HG03045 (cell line): ENCODE results near the gene TFF3.

ENCODE experiments used
- ATAC-seq: cut with Tn5 transposase; IDR thresholded peaks from one replicate; pipeline ENCODE4 v1.9.1; 2021; ENCODE audit warnings: mild to moderate bottlenecking, moderate library complexity; ENCODE audit not compliant: unreplicated experiment

TFF3 gene

GRCh38 chr21:42347601-42348327 is 32.6 kb upstream of the TFF3 start:
- no peak for ATAC-seq

DNA sequence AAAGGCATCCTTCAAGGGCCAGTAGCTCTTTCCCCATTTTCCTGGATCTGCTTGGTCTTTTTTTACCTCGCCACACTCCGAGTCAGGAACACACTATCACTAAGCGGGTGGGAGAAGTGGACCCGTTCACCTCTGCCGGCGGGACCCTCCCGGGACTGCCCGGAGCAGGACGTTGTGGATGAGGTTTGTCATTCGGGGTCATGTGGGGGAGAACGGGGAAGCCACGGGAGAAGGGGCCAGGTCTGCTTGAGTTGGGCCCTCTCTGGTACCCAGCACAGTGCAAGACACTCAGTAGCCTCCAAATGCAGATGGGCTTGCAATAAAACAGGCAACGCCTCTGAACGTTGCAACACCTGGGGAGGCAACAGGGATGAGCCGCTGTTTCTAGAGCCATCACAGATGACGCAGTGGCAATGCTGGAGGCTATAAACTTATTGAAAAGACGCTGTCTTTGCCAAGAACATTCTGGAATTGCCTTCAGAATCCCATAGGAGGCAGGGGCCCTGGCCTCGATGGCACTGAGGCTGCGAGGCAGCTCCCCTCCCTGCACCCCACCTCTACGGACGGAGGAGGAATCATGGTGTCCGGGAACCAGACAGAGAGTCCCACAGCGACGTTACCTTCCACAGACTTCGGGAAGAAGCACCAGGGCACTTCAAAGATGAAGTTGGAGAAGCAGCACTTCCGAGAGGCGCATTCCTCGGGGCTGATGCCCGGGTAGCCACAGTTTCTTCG is 31.8 kb upstream of the TFF3 start:
- no peak for ATAC-seq

DNA sequence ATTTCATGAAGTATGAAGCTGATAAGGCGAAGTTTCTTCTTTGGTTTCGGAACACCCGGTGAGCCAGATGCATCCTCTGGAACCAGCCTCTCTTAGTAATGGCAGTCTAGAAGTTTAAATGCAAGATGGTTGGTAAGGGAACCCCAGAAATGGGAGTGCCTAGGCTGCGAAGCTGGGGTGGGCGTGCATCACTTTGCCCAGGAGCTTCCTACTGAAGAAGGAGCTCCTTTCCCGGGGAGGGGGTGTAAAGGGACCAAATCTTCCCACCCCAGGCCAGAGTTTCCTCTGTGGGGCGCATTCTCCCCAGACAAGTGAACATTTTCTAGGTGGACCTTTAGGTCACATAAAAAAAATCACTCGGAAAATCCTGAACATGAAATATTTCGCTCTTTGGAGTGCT is 31.2 kb upstream of the TFF3 start:
- ATAC-seq, result no peak

GRCh38 chr21:42344631-42345030 is 29.4 kb upstream of the TFF3 start:
- ATAC-seq, result no peak

- ATAC-seq, result no peak
Observed at GRCh38 chr21:42343963-42344510, 28.8 kb upstream of the TFF3 start.

DNA sequence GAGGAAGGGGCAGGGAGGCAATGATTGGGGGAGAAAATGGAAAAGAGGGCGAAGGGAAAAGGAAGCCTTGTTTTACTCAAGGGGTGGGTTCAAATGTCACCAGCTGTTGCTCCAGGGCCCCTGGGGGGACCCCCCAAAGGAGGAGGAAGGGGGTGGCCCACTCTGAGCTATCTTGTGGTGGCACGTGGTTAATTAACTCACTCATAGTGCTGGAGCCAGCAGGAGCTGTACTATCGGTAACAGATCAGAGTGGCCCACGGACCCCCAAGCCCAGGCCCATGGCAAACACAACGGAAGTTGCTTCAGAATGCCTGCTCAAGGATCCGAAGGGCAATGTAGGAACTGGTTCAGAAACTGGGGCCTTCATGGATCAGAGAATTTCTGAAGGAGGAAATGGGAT is 28.3 kb upstream of the TFF3 start:
- ATAC-seq, result no peak

GRCh38 chr21:42343101-42343500 is 27.9 kb upstream of the TFF3 start:
- ATAC-seq, result no peak

GRCh38 chr21:42341776-42342542 is 26.8 kb upstream of the TFF3 start:
- ATAC-seq, result no peak

DNA sequence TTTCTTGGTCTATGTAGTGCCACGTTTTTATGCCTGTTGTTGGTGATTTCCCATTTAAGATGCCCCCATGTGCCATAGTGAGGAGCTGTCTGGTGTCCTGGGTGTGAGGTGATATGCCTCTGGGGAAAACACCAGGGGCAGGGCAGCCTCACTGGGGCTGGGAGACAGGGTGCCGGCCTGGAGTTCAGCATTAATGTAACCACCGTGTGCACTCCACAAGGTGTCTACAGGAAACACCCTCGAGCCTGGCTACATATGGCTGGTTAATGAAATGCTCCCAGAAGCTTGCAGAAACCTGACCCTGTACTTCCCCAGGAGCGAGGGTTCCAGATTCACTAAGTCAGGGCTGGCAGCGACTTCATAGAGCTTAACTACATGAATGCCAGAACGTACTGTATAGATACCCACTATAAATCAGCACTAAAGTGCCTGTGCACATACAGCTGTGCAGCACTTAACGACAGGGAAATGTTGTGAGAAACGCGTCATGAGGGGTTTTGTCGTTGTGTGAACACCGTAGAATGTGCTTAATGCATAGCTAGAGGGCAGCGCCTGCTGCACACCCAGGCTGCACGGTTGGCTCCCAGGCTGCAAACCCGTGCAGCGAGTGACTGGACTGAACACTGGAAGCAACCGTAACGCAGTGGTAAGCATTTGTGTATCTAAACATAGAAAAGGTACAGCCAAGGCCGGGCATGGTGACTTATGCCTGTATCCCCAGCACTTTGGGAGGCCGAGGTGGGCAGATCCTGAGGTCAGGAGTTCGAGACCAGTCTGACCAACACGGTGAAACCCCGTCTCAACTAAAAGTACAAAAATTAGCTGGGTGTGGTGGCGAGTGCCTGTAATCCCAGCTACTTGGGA is 25.2 kb upstream of the TFF3 start:
- ATAC-seq, result no peak

GRCh38 chr21:42338729-42339715 is 23.8 kb upstream of the TFF3 start:
- ATAC-seq, result no peak

DNA sequence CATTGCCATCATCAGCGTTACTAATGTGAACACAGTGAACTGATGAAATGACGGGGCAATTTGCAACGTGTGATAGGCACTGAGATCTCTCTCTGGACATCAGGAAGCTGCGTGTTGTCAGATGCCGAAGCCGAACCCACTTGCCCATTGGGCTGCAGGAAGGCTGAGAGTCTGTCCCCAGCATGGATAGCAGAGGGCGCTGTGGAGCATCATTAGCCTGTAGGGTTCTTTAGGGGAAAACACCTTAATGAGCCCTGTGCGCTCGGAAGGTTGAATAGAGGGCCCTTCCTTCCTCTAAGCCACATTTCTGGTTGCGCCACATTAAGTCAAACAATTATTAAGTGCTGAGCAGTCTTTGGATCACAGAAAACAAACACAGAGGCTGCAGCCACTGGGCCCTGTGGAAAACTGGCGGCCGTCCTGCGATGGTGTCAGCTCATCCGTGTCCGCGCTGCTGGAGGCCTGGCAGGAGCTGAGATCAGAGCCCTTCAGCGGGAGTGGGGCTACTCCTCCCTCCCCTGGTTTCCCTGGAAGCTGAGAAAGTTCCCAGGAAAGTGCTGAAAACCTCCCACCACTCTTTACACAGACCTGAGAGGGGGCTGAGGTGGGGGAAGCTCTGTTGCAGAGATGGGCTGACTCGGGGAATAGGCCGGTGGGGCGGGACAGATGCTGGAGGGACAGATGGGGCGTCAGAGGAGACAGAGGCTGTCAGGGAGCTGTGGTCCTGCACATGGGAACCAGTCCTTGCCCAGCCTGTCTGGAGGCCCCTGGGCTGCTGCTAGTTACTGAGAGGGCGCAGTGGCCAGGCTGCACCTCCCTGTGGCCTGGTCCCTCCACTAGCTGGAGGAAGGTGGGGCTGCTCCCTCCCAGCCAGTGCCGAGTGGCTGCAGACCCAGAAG is 22.9 kb upstream of the TFF3 start:
- no peak for ATAC-seq

- no peak for ATAC-seq
Observed at GRCh38 chr21:42337276-42337675, 22.1 kb upstream of the TFF3 start.

DNA sequence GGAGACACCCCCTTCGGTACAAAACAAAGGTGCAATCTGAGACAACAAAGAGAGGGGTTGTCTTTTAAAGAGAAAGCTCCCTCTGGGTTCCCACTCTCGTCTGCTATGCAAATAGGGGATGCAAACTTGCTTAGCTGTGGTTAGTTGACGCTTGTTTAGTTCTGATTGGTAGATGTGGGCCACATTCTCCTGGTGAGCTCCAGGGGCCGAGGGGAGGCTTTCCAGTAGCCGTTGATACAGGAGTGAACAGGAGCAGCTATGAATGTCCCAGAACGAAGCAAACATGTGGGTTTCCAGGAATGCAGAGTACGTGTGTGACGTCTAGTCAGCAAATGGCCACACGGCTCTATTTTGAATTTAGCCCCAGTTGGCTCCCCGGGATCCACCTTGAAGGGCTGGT is 20.8 kb upstream of the TFF3 start:
- no peak for ATAC-seq

- ATAC-seq, result no peak
Observed at GRCh38 chr21:42332557-42333317, 17.5 kb upstream of the TFF3 start.

DNA sequence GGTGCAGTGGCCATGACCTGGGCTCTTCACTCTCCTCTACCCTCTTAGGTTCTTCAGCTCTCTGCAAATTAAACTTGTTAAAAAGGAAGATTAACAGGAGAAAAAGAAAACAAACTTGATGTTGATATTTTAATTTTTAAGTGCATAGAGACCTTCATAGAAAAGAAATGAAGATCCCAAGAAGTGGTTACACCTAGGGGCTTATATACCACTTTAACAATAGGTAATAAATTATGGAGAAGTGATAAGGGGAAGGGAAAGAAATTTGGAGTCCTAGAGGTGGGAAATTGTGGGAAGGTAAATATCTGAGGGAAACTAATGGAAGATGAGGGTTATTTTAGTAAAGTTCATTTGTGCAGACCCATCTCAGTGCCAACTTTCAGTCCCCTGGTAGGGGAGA is 16.5 kb upstream of the TFF3 start:
- no peak for ATAC-seq

DNA sequence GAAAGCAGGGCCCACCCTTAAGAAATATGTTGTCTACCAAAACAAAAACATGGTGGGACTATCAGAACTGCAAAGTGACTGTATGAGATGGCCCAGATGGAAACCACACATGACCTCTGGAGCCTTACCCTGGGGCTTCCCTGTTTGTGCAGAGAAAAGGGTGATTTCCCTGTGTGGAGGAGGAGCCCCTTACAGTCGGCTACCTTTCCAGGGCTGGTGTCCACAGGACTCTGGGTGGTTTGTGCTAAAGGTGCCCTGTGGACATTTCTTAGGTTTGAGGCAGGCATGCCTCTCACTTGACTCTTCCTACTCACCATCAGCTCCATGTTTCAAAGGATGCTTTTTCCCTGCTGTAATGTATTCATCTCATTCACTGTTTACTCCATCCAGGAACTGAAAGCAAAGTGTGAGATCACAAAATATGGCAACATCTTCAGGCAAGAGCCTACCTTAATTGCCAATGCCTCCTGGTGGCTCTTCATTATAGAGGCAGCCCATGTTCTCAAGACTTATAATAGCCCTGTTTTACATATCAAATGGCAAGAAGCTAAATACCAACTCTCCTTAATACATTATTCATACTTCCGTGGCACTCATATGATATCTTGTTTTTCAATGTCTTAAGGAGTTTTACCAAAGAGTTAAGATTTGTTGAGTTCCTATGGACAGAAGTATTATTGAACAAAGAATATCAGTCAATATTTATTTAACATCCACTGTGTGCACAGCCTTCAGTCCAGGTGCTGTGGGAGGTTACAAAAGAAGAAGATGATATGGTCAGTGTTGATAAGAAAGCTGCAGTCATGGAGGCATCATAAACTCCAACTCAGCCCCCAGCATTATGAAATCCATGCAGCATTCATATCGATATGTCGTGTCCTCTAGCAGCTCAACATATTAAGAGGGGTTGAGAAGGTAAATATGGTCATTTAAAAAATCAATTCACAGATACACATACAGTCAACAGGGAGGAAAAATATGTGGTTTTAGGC is 15.5 kb upstream of the TFF3 start:
- no peak for ATAC-seq
